HPDE6-E6E7 (cell line): ENCODE data around the gene MISP3.

ENCODE experiments used
- DNase-seq: peaks from one replicate; pipeline ENCODE4 v3.0.0; 2011; ENCODE audit warnings: missing footprints; ENCODE audit errors: extremely low spot score

Gene MISP3

DNA sequence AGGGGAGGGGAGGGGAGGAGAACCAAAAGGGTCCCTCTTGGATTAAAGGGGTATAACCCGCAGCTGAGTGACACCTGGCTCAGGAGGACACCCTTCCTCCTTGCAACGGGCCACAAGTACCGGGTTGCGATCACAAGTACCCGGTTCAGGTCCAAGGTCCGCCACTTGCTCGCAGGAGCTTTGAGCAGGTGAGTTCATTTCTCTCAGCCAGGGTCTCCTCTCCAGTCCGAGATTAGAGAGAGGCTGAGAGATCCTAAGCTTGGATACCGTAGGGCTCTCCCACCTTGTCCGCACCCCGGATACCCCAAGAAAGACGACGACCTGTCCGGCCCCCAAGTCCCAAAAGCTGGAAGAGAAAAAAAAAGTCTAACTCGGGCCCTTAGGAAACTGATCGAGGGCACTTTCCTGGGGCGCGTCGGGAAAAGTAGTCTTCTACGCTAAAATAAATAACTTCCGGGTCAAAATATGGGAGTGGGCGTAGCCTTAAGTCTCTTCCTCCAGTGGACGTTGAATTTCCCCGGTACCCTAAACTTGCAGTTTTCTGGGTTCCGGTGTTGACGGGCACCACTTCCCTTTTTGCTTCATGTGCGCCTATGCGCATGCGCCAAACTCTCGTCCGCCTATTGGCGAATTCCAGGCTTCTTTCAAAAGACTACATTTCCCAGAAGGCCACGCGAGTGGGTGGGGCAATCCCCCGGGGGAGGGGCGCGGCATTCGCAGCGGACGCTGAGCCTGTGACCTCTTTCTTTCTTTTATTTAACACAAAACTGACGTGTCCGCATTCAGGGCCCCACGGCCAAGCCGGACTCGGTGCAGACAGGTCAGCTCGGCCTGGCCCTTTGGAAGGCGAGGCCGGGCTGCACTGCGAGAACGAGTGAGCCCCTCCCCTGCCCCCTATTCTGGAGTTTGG, 8.6 kb downstream of the MISP3 start:
- DNase-seq: peak; percentile 97

DNA sequence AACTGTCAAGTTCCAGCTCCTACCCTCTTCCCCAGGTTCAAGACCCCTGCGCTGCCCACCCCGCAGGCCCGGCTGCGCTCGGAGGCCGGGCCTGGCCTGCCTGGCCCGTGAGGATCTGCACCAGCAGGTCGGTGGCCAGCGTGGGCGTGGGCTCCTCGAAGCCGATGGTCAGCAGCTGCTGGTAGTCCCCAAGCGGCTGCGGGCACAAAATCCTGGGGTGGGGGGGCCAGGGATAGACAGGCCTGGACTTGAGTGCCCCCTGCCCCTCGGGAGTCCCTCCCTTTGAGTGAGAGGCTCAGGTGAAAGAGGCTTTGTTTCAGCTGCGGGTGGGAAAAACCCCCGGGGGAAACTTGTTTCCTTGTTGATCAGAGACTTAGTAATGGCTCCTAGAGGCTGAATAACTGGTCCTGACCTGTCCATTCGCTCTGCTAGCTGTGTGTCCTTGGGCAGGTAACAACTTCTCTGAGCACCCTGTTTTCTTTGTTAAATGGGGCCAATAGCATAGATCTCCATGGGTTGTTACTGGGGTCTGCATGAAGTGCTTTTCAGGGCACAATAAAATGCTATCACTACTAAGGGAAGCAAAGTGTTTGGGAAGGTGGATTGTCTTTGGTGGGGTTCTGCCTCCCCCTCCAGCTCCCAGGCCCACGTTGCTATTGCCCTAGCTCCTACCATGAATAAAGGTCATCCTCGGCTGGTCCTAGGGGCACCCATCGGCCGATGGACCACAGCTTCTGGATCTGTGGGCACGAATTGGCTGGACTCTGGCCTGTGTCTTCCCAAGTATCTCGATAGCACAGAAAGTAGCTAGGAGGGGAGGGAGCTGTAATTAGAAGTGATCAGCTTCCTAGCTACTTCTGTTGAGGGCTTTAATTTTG, 9.4 kb downstream of the MISP3 start:
- no peak for DNase-seq

DNA sequence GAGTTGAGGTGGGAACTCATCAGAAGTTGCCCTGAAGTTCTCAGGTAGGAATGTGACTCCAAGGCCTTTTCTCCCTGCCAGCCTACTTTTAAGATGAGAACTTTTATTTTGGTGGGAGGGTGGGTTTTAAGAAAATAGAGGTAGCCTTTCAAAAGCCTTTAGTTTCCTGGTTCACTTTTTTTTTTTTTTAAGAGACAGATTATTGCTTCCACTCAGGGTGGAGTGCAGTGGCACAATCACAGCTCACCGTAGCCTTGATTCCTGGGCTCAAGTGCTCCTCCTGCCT, 10.0 kb downstream of the MISP3 start:
- no peak for DNase-seq

DNA sequence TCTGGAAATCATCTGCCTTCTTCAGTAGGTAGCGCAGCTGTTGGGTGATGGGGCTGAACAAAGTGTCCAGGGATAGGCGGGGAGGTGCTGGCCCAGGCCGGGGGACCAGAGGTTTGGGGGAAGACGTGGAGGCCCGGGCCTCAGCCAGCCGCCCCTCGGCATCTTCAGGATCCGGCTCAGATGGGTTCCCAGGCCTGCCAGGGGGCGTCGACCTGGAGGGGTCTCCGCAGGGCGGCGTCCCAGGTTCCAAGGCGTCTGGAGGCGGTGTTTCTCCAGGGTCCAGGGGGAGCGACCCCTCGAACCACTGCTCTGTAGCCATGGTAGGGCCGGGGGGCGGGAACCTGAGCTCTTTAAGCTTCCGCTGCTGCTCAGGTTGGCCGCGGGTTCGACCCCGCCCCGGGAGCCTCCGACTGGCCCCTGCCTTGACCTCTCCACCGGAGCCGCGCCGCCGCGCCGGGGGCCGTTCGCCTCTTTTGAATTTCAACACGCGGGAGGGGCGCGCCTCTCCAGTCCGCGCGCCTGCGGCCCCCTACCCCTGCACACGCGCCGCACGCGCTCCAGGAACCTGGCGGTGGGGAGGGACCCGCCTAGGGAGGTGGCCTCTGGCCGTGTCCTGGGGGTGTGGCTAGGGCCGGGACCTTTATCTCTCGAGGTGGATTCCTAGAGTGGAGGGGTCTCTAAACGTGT, 12.9 kb downstream of the MISP3 start, which contains the start of gene C19orf67:
C19orf67 (minus strand) TSS at position 475 of the 687 bp plus-strand sequence; CDS start at position 319, 156 bp downstream.
- DNase-seq: no peak

DNA sequence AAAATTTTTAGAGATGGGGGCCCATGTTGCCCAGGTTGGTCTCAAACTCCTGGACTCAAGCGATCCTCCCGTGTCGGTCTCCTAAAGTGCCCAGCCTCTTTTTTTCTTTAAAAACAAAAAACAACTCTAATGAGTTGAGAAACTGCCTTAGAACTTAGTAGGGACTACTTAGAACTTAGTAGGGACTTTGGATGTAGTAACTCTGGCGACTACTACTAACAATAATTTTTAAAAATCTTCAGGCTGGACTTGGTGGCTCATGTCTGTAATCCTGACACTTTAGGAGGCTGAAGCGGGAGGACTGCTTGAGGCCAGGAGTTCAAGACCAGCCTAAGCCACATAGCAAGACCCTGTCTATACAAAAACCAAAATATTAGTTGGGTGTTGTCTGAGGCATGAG, 13.5 kb downstream of the MISP3 start:
- DNase-seq: no peak

DNA sequence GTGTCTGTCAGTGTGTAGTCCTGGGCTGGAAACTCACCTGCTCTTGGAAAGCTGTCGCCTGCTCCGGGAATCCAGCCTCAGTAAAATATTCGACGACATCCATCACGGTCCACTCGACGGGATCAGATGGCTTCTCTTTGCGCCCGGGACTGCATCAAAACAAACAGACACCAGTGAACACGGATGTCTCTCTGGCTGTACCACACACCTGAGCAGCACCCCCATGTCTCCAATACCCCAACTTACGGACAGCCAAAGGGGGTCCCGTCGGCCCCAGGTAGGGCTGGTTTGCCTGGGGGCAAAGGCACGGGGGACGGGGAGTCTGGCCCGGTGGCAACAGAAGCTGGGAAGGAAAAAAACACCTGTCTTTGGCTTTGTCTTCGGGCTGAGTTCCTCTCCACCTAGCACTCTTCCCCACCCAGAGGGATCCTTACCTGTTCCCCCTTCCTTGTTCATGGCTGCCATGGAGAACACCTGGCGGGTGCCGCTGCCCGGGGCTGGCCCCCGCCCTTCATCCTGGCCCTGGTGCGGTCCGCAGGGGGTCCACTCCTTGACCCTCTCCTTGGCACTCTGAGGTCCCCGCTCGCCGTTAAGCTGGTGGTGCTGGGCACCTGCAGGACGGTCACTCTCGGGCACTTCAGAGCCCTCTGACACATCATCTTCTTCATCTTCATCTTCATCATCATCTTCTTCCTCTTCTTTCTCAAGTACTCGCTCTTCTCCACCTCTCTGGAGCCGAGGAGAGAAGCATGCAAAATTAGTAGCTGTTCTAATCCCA, 16.2 kb downstream of the MISP3 start:
- no peak for DNase-seq

DNA sequence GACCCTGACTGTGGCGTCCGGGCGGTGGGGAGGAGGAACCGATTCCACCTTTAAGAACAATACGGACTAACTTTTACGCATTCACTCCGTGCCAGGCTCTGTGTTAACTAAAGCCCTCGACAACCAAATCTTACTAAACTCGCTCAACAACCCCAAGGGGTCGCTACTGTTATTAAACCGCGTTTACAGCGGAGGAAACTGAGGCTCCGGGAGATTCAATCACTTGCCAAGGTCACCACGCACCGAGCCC, 16.8 kb downstream of the MISP3 start:
- DNase-seq: no peak

DNA sequence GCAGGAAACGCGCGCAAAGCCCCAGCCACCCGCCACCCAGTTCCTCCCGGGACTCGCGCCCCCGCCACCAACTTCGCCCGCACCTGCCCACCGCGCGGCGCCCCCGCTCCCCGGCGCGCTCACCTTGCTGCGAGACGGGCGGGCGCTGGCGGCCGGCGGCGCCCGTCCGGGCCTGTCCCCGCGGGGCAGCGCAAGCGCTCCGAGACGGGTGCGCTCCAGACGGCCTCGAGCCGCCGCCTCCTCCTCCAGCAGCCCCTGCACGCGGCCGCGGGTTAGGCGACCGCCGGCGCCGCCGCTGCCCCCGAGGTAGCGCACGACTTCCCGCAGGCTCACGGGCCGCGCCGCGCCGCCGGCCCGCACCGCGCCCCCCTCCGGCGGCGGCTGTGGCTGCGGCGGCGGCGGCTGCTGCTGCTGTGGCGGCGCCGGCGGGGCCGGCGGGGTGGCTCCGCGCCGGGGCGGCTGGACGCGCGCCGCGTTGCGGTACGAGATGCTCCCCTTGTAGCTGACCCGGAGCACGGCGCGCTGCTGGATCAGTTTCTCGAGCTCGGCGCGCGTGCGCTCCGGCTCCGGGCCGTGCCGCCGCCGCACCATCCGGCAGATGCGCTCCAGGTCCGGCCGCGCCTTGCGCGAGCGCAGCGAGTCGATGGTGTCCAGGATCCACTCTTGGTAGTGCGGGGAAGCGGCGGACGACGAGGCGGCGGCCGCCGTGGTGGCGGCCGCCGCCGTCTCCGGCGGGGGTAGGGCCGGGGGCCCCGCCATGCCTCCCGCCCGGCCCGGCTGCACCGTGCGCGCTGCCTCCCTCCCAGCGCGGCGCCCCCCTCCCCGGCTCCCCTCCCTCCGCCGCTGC, 17.3 kb downstream of the MISP3 start:
- no peak for DNase-seq

DNA sequence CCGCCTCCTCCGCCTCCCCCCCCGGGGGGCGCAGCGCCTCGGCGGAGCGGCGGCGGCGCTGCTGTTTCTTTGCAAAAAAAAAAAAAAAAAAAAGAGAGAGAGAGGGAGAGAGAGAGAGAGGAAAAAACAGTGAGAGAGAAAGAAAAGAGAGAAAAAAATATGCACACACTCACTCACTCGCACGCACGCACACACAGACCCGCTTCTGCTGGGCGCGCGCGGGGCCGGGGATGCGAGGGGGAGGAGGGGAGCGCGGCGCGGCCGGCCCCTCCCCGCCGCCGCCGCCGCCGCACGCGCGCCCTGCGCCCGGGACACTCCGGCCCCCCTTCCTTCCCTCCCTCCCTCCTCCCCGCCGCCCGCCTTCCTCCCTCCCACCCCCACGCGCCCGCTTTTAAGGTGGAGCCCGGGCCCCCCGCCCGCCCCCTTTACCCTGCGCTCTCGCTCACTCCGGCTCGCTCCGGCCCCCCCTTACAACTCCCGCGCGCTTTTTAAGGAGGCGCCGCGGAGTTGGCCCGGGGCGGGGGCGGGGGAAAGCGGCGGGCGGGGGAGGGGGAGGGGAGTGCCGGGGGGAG, 18.0 kb downstream of the MISP3 start, which contains the start of gene SAMD1:
SAMD1 (minus strand) TSS at position 243 of the 572 bp plus-strand sequence.
- DNase-seq: no peak

DNA sequence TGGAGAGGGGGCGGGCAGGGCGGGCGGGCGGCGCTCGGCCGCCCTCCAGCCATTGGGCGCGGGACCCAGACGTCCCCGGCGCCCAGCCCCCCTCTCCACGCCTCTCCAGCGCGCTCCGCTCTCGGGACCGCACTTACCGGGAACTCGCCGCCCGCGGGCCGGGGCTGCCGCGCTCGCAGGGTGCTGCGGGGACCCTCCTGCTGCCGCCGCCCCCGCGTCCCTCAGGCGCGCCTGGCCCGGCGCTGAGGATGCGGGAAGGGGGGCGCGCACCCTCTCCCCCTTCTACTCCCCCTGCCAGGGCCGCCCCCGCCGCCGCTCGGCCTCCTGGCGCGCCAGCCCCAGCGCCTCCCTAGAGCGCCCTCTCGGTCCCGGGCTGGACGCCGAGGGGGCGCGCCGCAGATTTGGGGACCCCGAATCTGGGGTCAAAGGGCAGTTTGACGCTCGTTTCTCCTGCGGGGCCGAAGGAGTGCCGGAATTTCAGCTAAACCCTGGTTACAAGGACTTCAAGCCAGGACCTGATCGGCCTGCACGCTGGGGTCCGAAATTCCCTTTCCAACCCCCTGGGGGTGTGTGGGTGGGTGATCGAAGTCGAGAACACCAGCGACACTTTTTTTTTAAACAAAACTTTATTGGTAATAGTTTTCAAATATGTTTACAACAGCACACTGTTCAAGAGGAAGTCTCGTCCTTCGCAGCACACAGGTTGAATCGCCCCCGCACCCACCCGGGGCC, 18.7 kb downstream of the MISP3 start:
- no peak for DNase-seq

DNA sequence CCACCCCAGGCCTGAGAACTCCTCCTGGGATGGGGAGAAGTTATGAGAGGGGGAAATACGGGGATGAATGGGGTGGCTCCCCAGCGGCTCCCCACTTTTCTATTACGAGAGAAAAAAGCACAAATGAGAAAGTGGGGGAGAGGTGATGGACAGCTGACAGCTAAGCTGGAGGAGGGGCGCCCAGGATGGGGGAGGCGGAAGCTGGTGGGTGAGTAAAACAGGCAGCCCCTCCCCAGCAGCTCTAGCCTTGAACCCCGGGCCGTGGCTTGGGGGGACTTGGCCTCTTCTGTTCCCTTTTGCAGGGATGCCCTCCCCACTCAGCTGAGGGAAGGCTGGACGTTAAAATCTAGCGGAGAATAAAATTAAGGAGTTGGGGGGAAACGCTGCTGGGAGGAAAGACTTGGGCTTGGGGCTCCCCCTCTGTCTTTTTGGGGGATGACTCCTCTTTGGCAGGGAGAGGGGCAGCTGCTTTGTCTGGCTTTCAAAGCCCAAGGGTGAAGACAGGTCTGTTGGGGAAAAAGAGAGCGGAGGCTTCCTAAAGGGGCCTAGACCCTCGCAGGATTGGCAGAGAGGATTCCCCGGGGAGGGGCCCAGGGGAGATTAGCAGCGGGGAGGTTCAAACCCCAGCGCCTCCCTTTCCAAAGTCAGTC, 19.4 kb downstream of the MISP3 start:
- no peak for DNase-seq

DNA sequence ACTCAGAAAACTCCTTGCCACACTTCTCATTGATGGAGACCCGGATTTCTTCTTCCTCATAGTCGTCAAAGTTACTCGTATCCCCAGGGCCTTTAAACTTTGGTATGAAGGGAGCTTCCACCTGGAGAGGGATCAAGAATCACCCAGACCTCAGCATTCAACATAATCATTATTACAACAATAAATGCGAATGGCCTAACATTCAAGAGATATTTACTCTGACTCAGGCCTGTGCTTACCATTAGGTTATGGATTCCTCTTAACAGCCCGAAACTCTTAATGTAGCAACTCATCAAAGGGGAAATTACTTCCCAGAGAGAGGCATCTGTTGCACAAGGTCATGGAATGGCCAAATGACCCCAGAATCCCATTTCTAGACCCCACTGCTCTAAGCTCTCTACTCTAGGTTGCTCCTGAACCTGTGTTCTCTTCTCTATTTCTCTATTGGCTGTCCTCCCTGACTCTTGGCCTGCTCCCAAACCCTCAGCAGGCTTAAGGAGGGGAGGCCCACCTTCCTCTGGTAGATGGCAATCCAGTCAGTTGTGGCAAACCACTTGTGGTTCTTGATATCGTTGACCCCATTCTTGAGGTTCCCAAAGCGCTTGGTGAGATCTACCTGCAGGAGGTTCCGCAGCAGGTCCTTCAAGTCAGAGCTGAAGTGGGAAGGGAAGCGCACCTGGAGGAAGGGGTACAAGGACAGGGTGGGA, 20.7 kb downstream of the MISP3 start:
- no peak for DNase-seq

DNA sequence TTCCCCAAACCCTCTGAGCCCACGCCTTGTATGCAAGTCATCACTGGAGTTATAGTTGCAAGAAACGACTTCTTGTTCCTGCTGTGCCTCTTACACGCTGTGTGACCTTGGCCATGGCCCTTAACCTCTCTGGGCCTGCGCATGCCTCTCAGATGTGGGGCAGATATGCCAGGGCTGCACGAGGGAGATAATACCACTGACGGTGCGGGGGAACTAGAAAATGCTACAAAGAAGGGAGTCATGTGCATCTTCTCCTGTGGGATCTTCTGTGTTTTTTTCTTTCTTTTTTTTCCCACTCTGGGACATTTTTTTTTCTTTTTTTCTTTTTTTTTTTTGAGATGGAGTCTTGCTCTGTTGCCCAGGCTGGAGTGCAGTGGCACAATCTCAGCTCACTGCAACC, 22.3 kb downstream of the MISP3 start:
- no peak for DNase-seq

DNA sequence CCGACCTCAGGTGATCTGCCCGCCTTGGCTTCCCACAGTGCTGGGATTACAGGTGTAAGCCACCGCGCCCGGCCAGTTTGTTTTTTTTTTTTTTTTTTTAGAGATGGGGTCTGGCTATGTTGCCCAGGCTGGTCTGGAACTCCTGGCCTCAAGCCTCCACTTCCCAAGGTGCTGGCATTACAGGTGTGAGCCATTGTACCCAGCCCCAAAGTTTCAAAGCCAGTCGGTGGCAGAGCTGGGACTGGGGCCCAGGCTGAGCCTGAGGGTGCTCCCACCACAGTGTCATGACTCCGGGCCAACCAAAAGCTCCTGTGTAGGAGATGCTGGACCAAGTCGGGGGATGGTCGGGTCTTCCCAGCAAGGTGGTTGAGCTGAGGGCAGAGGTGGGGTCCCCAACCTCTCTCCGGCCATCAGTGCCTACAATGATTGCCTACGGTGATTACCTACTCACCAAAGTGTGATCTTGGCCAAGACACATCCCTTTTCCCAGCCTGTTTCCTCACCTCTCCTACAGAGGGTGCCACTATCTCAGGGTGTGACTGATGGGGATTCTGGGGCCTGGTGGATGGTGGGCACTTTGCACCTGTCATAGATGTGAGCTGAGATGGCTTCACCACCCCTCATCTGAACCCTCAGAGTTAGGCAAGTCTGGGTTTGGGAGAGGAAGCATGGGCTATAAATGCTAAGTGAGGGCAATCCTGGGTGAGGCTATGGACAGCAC, 23.8 kb downstream of the MISP3 start:
- DNase-seq: no peak

DNA sequence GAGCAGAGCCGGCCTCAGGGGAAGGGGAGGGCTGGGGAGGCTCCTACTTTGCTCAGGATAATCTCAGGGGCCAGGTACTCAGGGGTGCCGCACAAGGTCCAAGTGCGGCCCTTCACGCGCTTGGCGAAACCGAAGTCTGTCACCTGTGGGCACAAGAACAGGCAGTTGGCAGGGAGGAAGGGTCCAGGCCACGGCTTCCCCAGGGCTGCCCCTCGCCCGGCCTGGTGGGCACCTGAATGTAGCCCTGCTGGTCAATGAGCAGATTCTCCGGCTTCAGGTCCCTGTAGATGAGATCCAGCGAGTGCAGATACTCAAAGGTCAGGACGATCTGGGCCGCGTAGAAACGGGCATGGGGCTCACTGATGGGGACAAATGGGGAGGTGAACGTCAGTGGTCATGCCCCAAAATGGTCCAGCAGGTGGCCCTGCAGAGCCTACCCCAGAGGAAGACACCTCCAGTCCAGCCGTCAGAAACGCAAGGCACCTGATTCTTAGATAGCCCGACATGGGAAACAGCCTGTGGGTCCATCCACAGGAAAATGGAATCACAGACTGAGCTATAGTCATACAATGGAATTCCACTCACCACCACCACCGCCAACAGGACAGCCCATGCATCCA, 25.1 kb downstream of the MISP3 start:
- DNase-seq: no peak

DNA sequence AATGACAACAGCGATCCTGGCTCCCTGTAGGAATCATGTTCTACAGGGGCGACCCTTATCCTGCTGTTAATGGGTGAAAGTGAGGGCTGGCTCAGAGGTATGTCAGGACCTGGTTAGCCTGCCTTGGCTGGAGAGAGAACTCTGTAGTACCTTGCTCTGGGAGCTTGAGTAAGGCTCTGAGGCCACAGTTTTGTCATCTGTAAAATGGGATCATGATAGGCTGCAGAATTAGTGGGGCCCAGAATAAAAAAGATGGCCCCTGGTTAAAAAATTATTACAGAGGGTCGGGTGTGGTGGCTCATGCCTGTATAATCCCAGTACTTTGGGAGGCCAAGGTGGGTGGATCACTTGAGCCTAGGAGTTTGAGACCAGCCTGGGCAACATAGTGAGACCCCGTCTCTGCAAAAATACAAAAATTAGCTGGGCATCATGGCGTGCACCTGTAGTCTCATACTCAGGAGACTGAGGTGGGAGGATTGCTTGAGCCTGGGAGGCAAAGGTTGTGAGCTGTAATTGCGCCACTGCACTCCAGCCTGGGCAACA, 28.5 kb downstream of the MISP3 start:
- no peak for DNase-seq

DNA sequence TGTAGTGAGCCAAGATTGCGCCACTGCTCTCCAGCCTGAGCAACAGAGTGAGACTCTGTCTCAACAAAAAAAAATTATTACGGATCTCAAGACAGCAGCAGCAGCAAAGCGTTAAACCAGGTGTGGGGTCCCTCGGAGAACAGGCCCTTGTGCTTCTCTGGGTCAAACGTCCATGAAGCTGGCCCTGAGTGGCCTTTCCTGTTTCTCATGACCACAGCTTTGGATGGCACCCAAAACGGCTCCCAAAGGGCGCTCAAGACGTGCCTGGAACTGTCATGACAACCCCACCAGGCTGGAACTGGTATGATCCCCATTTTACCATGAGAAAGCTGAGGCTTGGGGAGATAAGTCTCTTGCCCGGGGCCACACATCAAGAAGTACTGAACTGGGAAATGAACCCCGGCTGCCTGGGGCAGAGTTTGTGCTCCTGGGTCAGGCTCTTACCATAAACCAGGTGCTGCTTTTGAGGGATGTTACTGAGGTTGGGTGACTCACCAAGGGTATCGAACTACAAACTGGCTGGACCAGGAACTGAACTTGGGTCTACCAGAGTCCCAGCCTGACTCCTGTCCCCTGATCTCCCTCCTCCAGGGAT, 29.6 kb downstream of the MISP3 start:
- no peak for DNase-seq
